ENCODE results near the gene RPTOR. TPM values are rescaled to one million over a fixed set of nuclear protein-coding genes. Genes with fewer than 3 reads are reported as not detected.
"Not testable (repeated sequence)": the region's sequence is repeated elsewhere in the genome, so short reads cannot be mapped to it uniquely, and the experiment has no call there.

Gene RPTOR
- total RNA-seq, 1 experiment from 2014 or later = 30.6 TPM

- DNase-seq = no peak
- Histone ChIP-seq H3K4me3 (ENCODE audit: low read length) (no peak overlapping the region), H2AFZ (ENCODE audit: low read length) (no peak overlapping the region), H3K27ac (ENCODE audit: low read length) (no peak overlapping the region), H3K9ac (ENCODE audit: low read length) (no peak overlapping the region), H3K4me1 (ENCODE audit: low read length) (peaks cover 17% of the 10 kb centered on the region), H3K36me3 (ENCODE audit: insufficient read depth, low read length) (no peaks in the 10 kb centered on the region), H3K4me2 (ENCODE audit: low read depth, low read length, poor library complexity, severe bottlenecking) (no peak overlapping the region), H4K20me1 (ENCODE audit: insufficient read depth, low read depth, low read length) (no peaks in the 10 kb centered on the region), H3K79me2 (ENCODE audit: low read length) (peaks cover 18% of the 10 kb centered on the region), H3K9me2 (replicated peaks; ENCODE audit: insufficient read depth, low read length) (no peaks in the 10 kb centered on the region), H3K9me3 (ENCODE audit: low read length) (peaks cover 3% of the 10 kb centered on the region; the same call in 1 of the 2 replicates), H3K27me3 (ENCODE audit: low read length) (no peaks in the 10 kb centered on the region)
Measured at GRCh38 chr17:80807014-80807413, 262.4 kb downstream of the RPTOR start.

GRCh38 chr17:80807882-80808281, 263.2 kb downstream of the RPTOR start:
- H3K27ac ChIP-seq (ENCODE audit: low read length) = no peak overlapping the region
- H3K4me1 ChIP-seq (ENCODE audit: low read length) = peaks cover 18% of the 10 kb centered on the region
- H2AFZ ChIP-seq (ENCODE audit: low read length) = no peak overlapping the region
- no peaks in the 10 kb centered on the region for H3K9me2 ChIP-seq (replicated peaks; ENCODE audit: insufficient read depth, low read length)
- no peaks in the 10 kb centered on the region for H3K27me3 ChIP-seq (ENCODE audit: low read length)
- H3K79me2 ChIP-seq (ENCODE audit: low read length) = peaks cover 22% of the 10 kb centered on the region
- no peak overlapping the region for H3K4me2 ChIP-seq (ENCODE audit: low read depth, low read length, poor library complexity, severe bottlenecking)
- H4K20me1 ChIP-seq (ENCODE audit: insufficient read depth, low read depth, low read length) = no peaks in the 10 kb centered on the region
- DNase-seq = no peak
- no peak overlapping the region for H3K4me3 ChIP-seq (ENCODE audit: low read length)
- H3K9me3 ChIP-seq (ENCODE audit: low read length) = peaks cover 3% of the 10 kb centered on the region; the same call in 1 of the 2 replicates
- H3K9ac ChIP-seq (ENCODE audit: low read length) = no peak overlapping the region
- H3K36me3 ChIP-seq (ENCODE audit: insufficient read depth, low read length) = no peaks in the 10 kb centered on the region

- peak; percentile 61 for DNase-seq
- Histone ChIP-seq H3K9ac (ENCODE audit: low read length) (no peak overlapping the region), H3K79me2 (ENCODE audit: low read length) (peaks cover 26% of the 10 kb centered on the region), H3K9me2 (replicated peaks; ENCODE audit: insufficient read depth, low read length) (no peaks in the 10 kb centered on the region), H4K20me1 (ENCODE audit: insufficient read depth, low read depth, low read length) (no peaks in the 10 kb centered on the region), H3K4me1 (ENCODE audit: low read length) (peaks cover 18% of the 10 kb centered on the region), H3K9me3 (ENCODE audit: low read length) (peaks cover under 1% of the 10 kb centered on the region; the same call in 1 of the 2 replicates), H3K27me3 (ENCODE audit: low read length) (no peaks in the 10 kb centered on the region), H2AFZ (ENCODE audit: low read length) (no peak overlapping the region), H3K27ac (ENCODE audit: low read length) (no peak overlapping the region), H3K4me2 (ENCODE audit: low read depth, low read length, poor library complexity, severe bottlenecking) (no peak overlapping the region), H3K4me3 (ENCODE audit: low read length) (no peak overlapping the region), H3K36me3 (ENCODE audit: insufficient read depth, low read length) (no peaks in the 10 kb centered on the region)
Measured at GRCh38 chr17:80811181-80812105, 266.8 kb downstream of the RPTOR start.

GRCh38 chr17:80812362-80813088, 267.9 kb downstream of the RPTOR start:
- no peak overlapping the region for H3K4me2 ChIP-seq (ENCODE audit: low read depth, low read length, poor library complexity, severe bottlenecking)
- H3K9me3 ChIP-seq (ENCODE audit: low read length) = no peaks in the 10 kb centered on the region
- H3K79me2 ChIP-seq (ENCODE audit: low read length) = peaks cover 24% of the 10 kb centered on the region
- no peaks in the 10 kb centered on the region for H3K36me3 ChIP-seq (ENCODE audit: insufficient read depth, low read length)
- H3K27ac ChIP-seq (ENCODE audit: low read length) = no peak overlapping the region
- peaks cover 18% of the 10 kb centered on the region for H3K4me1 ChIP-seq (ENCODE audit: low read length)
- H2AFZ ChIP-seq (ENCODE audit: low read length) = no peak overlapping the region
- no peaks in the 10 kb centered on the region for H3K9me2 ChIP-seq (replicated peaks; ENCODE audit: insufficient read depth, low read length)
- H3K9ac ChIP-seq (ENCODE audit: low read length) = no peak overlapping the region
- H3K4me3 ChIP-seq (ENCODE audit: low read length) = no peak overlapping the region
- DNase-seq = no peak
- H4K20me1 ChIP-seq (ENCODE audit: insufficient read depth, low read depth, low read length) = no peaks in the 10 kb centered on the region
- H3K27me3 ChIP-seq (ENCODE audit: low read length) = no peaks in the 10 kb centered on the region

- no peak overlapping the region for H2AFZ ChIP-seq (ENCODE audit: low read length)
- H3K79me2 ChIP-seq (ENCODE audit: low read length) = peaks cover 26% of the 10 kb centered on the region
- H3K4me1 ChIP-seq (ENCODE audit: low read length) = peaks cover 18% of the 10 kb centered on the region
- DNase-seq = no peak
- no peaks in the 10 kb centered on the region for H3K27me3 ChIP-seq (ENCODE audit: low read length)
- no peaks in the 10 kb centered on the region for H4K20me1 ChIP-seq (ENCODE audit: insufficient read depth, low read depth, low read length)
- no peak overlapping the region for H3K9ac ChIP-seq (ENCODE audit: low read length)
- H3K4me2 ChIP-seq (ENCODE audit: low read depth, low read length, poor library complexity, severe bottlenecking) = no peak overlapping the region
- no peaks in the 10 kb centered on the region for H3K36me3 ChIP-seq (ENCODE audit: insufficient read depth, low read length)
- H3K4me3 ChIP-seq (ENCODE audit: low read length) = no peak overlapping the region
- H3K9me3 ChIP-seq (ENCODE audit: low read length) = no peaks in the 10 kb centered on the region
- H3K27ac ChIP-seq (ENCODE audit: low read length) = no peak overlapping the region
- H3K9me2 ChIP-seq (replicated peaks; ENCODE audit: insufficient read depth, low read length) = no peaks in the 10 kb centered on the region
Measured at GRCh38 chr17:80813318-80813717, 268.7 kb downstream of the RPTOR start.

- no peaks in the 10 kb centered on the region for H3K9me3 ChIP-seq (ENCODE audit: low read length)
- H3K9me2 ChIP-seq (replicated peaks; ENCODE audit: insufficient read depth, low read length) = no peaks in the 10 kb centered on the region
- peaks cover 29% of the 10 kb centered on the region for H3K79me2 ChIP-seq (ENCODE audit: low read length)
- H3K27ac ChIP-seq (ENCODE audit: low read length) = no peak overlapping the region
- H3K36me3 ChIP-seq (ENCODE audit: insufficient read depth, low read length) = no peaks in the 10 kb centered on the region
- peaks cover 18% of the 10 kb centered on the region for H3K4me1 ChIP-seq (ENCODE audit: low read length)
- H2AFZ ChIP-seq (ENCODE audit: low read length) = no peak overlapping the region
- no peak for DNase-seq
- no peak overlapping the region for H3K4me3 ChIP-seq (ENCODE audit: low read length)
- no peak overlapping the region for H3K9ac ChIP-seq (ENCODE audit: low read length)
- H3K27me3 ChIP-seq (ENCODE audit: low read length) = no peaks in the 10 kb centered on the region
- no peak overlapping the region for H3K4me2 ChIP-seq (ENCODE audit: low read depth, low read length, poor library complexity, severe bottlenecking)
- H4K20me1 ChIP-seq (ENCODE audit: insufficient read depth, low read depth, low read length) = no peaks in the 10 kb centered on the region
Measured at GRCh38 chr17:80814491-80814890, 269.9 kb downstream of the RPTOR start.

- H3K9ac ChIP-seq (ENCODE audit: low read length) = no peak overlapping the region
- peaks cover 18% of the 10 kb centered on the region for H3K4me1 ChIP-seq (ENCODE audit: low read length)
- no peak overlapping the region for H3K4me2 ChIP-seq (ENCODE audit: low read depth, low read length, poor library complexity, severe bottlenecking)
- no peaks in the 10 kb centered on the region for H4K20me1 ChIP-seq (ENCODE audit: insufficient read depth, low read depth, low read length)
- H3K36me3 ChIP-seq (ENCODE audit: insufficient read depth, low read length) = no peaks in the 10 kb centered on the region
- no peak overlapping the region for H2AFZ ChIP-seq (ENCODE audit: low read length)
- H3K27me3 ChIP-seq (ENCODE audit: low read length) = no peaks in the 10 kb centered on the region
- H3K27ac ChIP-seq (ENCODE audit: low read length) = no peak overlapping the region
- H3K9me2 ChIP-seq (replicated peaks; ENCODE audit: insufficient read depth, low read length) = no peaks in the 10 kb centered on the region
- no peak overlapping the region for H3K4me3 ChIP-seq (ENCODE audit: low read length)
- DNase-seq = no peak
- H3K79me2 ChIP-seq (ENCODE audit: low read length) = peaks cover 34% of the 10 kb centered on the region
- no peaks in the 10 kb centered on the region for H3K9me3 ChIP-seq (ENCODE audit: low read length)
Measured at GRCh38 chr17:80815151-80815681, 270.6 kb downstream of the RPTOR start.

- not testable (repeated sequence) for DNase-seq; H4K20me1 ChIP-seq (ENCODE audit: insufficient read depth, low read depth, low read length); H2AFZ ChIP-seq (ENCODE audit: low read length); H3K9me2 ChIP-seq (replicated peaks; ENCODE audit: insufficient read depth, low read length); H3K4me3 ChIP-seq (ENCODE audit: low read length); H3K27me3 ChIP-seq (ENCODE audit: low read length); H3K36me3 ChIP-seq (ENCODE audit: insufficient read depth, low read length); H3K4me2 ChIP-seq (ENCODE audit: low read depth, low read length, poor library complexity, severe bottlenecking); H3K9ac ChIP-seq (ENCODE audit: low read length); H3K27ac ChIP-seq (ENCODE audit: low read length); H3K9me3 ChIP-seq (ENCODE audit: low read length)
- Histone ChIP-seq H3K79me2 (ENCODE audit: low read length) (peaks cover 34% of the 10 kb centered on the region), H3K4me1 (ENCODE audit: low read length) (peaks cover 14% of the 10 kb centered on the region)
Measured at GRCh38 chr17:80815718-80816117, 271.1 kb downstream of the RPTOR start.

Measured in Karpas-422 (cell line).